SKM-1 (cell line): ENCODE data around the gene IFITM2.

Experiments
- DNase-seq: peaks from one replicate; lab custom pipeline; 2025; ENCODE audit not compliant: unreplicated experiment; lab: John Stamatoyannopoulos, UW

The IFITM2 gene

DNA sequence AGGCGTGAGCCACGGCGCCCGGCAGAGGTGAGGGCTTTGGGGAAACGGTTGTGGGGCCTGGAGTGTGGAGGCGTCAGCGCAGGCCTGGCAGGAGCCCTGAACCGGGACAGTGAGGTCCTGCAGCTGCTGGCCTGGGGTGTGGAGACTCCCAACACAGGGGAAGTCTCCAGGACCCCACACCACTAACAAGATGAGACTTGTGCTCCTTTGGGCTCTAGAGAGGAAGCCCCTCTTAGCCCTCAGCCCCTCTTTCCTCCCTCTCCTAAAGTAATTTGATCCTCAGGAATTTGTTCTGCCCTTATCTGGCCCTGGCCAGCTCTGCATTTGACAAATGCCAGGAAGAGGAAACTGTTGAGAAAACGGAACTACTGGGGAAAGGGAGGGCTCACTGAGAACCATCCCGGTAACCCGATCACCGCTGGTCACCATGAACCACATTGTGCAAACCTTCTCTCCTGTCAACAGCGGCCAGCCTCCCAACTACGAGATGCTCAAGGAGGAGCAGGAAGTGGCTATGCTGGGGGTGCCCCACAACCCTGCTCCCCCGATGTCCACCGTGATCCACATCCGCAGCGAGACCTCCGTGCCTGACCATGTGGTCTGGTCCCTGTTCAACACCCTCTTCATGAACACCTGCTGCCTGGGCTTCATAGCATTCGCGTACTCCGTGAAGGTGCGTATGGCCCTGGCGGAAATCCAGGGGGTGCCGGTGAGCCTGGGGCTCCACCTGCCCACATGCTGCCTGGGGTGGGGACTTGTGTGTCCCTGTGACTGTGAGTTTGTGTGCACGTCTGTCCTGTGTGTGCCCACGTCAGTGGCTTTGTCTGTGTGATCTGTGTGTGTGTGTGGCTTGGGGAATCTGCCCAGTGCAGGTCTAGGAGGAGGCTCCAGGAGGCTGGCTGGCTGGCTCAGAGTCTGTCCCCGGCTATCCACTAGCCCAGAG, at the start of gene IFITM2:
TSS of gene IFITM2 (plus strand) at position 51 of the 943 bp plus-strand sequence. CDS start at position 428, 377 bp downstream.
- DNase-seq: peak; percentile 91

DNA sequence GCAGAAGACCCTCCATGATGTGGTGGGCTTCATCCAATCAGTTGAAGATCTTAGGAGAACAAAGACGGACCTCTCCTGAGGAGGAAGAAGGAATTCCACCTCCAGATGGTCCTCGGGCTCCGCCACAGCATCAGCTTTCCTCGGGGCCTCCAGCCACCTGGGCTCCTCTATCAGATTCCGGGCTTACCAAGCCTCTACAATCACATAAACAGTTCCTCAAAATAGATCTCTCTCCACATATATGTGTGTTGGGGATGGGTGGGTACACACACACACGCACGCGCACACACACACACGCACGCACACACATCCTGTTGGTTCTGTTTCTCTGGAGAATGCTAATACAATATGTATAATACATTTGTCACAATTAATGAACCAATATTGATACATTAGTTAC, 48.2 kb upstream of the IFITM2 start:
- no peak for DNase-seq

DNA sequence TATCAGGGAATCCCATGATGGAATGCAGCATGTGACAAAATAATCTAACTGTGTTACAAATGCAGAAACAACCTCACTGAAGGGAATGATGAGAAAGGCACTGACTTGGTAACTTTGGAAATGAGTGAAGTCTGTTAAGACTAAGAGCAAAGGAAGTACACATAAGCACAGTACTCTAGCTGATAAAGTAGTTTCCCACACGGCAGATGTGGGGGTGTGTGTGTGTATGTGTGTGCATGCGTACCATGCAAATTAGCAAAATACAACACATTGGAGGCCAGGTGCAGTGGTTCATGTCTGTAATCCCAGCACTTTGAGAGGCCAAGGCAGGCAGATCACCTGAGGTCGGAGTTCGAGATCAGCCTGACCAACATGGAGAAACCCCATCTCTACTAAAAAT, 46.0 kb upstream of the IFITM2 start:
- no peak for DNase-seq

DNA sequence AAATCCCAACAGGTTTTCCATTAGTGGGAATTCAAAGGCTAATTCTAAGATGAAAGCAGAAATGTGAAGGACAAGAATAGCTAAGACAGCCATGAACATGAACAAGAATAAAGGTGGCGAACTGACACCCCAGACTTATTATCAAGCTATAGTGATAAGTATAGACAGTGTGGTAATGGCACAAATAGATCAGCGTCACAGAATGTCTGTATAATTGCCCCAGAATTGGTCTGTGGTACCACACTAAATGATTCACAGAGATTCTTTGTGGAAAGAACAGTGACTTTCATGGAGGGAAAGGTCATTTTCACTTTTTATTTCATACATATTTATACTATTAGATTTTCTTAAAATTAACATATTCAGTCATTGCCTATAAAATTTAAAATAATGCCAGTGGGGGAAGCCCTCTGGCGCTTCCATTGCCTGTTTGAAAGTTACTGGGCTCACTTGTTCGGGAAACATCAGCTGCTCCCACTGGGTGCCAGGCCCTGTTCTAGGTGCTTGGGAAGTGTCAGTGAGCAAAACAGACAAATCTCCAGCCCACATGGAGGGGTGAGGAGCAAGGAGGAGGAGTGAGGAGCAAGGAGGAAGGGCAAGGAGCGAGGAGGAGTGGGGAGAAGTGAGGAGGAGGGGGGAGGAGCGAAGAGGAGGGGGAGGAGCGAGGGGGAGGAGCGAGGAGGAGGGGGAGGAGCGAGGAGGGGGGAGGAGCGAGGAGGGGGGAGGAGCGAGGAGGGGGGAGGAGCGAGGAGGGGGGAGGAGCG, 40.8 kb upstream of the IFITM2 start:
- DNase-seq: peak; percentile 61

DNA sequence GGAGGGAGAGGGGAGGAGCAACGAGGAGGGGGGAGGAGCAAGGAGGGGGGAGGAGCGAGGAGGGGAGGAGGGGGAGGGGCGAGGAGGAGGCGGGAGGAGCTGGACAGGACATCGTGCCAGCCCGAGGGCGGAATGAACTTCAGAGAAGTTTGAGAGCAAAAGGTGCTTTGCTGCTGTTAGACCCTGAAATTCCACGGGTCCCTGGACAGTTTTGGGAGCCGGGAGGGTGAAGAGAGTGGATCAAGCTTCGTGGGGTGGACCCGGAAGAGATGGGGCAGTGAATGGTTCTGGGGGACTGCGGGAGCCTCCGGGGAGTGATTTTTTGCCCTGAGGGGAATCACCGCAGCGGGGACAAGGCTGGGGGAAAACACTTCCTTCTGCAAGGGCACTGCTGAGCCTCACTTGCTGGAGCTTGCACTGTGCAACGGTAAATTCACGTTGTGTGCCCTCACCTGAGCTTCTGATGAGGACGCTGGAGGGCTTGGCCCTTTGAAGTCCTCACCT, 40.1 kb upstream of the IFITM2 start:
- DNase-seq: peak; percentile 37

DNA sequence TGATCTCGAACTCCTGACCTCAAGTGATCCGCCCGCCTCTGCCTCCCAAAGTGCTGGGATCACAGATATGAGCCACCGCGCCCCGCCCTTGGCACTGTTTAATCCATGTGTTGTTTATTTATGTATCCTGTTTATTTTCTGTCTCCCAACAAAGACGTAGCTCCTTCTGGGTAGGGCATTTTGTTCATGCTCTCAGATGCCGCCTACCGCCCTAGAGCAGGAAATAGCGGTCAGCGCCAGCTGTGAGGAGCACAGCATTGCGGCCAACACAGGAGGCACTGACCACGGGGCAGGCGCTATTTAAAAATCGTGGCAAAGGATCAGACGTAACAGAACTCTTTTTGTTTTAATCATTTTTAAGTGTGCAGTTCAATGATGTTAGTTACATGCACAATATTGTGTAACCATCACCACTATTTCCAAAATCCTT, 38.9 kb upstream of the IFITM2 start:
- peak; percentile 78 for DNase-seq

DNA sequence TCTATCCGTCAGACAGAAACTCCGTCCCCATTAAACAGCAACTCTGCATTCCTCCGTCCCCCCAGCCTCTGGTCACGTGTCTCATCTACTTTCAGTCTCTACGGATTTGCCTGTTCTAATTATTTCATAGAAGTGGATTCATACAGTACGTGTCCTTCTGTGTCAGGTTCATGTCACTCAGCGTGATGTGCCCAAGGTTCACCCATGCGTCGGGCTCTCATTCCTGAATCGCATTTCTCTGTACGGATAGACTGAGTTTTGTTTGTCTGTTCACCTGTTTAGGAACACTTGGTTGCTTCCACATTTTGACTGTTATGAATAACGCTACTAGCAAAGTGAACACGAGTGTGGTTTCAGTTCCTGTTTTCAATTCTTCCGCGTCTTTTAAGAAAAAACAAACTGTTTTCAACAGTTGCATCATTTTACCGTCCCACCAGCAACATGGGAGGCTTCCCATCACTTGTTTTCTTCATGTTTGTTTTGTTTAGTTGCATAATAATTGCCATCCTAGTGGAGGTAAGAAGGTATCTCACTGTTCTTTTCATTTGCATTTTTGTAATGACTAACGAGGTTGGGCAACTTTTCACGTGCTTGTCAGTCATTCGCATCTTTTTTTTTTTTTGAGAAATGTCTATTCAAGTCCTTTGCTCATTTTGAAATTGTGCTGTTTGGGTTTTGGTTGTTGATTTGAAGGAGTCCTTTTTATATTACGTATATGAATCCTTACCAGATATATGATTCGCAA, 38.3 kb upstream of the IFITM2 start:
- peak; percentile 82 for DNase-seq

DNA sequence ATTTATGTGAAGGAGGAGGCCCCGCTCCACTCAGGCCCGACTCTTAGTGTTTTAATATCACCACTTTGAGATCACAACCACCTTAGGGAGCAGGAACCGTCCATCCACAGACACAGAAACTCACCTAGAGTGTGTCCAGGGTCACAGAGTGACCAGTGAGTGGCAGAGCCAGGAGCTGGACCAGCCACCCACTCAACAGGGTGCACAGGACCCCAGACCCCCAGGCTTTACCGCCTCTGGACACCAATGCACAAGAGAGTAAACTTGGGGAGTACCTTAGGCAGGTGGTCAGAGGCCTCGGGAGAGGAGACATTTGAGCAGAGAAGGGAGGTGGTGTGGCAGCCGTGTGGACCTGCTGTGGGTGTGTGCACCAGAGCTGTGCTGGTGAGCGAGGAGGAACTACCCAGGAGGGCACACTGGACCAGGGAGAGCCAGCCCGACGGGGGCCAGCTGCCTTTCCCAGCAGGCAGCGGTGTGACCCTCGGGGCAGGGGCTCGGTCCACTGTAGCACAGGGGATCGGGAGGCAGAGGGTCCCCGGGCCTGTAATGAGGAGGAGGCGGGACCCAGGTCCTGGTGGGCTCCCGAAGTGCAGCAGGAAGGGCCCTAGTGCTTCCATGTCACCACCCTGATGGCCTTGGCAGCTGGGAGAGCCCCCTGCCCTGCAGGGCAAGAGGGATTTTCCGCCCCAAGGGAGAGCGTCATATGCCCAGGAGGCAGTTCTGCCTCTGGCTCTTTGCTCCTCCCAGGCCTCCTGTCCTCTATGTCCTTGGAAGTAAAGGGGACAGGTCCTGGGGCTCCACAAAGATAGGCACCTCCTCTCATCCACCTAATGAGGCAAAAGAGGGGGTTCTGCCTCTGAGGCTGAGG, 36.9 kb upstream of the IFITM2 start:
- DNase-seq: no peak

DNA sequence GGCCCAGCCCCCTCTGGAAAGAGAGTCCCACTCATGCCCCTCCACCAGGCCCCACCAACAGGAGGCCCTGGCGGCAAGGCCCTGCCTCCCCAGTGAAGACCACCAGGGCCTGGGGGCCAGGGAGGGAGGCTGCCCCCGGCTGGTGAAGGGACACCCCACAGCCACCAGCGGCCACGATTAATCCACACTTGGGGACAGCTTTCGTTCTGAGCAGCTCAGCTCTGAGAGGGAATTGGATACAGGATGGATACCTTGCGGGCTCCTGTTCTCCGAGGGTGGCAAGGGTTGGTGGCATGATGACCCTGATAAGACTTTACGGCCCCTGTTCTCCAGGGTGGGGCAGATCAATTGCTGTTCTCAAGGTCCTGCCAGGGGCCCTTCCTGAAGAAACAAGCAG, 36.3 kb upstream of the IFITM2 start:
- DNase-seq: no peak

DNA sequence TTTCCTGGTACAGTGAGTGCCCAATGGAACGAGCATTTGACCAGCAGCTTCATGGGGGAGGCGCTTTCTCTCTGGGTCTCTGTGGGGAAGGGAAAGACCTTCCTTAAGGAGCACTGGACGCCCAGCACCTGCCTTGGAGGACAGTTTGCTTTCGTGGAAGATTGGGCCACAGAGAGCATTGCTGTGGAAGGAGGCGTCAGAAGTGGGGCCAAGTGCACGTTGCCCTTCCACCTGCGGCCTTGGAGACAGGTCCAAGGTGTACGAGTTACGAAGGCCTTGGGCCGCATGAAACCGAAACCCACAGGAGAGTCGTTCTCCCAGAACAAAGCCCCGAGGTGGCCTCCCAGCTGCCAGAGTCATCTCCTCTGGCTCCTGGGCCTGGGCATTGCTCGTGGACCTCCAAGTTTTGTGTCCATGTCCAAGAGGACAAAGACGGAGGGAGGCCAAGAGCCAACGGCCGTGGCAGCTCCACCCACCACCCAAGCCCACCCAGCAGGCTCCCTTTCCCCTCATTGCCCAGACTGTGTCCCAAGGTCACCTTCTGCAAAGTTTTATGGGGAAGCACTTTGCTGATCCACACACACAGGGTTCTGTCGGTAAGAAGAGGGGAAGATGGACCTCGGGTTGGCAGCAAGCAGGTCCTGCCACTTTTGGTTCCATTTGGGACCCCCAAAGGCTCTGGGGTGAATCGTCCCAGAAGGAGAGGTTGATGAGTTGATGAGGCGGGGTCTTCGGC, 35.3 kb upstream of the IFITM2 start:
- DNase-seq: no peak

DNA sequence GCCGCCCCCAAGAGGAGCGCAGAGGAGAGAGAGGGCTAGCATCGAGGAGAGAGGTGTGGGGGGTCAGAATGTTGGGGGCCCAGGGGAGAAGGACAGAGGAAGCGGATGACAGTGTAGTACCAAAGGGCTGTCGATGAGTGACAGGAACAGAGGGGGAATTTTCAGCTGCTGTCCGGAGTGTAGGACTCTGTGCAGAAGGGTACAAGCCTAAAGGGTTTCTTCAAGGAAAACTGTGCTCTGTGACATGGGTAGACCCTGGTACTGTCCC, 34.8 kb upstream of the IFITM2 start:
- DNase-seq: no peak

DNA sequence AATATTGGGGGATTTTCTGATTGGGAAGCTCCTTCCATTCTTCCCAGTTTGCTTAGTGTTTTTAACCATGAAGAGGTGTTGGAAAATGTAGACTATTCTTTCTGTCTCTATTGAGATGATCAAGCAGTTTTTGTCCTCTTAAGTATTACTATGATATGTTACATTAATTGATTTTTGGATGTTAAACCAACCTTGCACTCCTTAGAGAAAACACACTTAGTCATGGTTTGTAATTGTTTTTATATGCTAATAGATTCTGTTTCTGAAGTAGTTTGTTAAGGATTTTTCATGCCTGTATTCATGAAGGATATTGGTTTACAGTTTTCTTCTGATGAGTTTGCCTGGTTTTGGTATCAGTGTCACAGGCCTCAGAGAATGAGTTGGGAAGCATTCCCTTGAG, 31.4 kb upstream of the IFITM2 start:
- DNase-seq: no peak

DNA sequence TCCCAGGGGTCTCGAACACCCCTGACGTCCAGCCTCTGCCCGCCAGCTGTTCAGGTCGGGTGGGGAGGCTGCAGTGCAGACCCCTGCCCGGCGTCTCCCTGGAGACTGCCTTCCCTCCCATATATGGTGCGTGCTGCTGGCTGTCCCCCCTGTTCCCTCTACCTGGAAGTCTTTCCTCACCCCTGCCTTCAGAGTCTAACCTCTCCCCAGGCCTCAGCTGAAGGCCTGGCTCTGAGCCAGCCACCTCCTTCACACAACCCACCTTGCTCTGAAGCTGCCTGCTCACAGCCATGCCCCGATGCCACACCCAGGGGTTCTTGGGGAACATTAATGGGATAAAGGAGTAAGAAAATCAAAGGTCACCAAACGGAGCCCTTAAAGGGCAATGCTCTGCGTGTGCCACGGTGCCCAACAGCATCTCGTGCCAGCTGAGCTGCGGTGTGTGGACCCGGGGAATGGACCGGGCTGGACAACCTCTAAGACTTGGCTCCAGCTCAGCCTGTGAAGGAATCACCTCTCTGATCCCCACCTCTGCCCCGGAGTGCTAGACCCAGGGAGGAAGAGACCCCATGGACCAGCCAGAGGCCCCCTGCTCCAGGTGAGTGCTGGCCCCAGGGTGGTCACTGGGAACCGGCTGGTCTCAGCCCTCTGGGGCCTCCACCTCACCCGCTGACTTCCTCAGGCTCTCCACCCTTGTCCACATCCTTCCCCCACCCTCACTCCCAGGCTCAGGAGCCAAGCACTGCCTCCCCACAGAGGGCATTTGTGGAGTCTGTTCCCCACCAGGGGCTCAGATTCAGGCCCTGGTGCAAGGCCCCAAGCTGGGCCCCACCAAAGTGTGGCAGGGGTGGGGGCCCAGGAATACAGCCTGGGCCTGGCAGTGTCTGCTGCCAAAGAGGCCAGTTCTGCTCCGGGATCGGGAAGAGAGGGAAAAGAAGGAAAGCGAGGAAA, 29.3 kb upstream of the IFITM2 start, which contains the start of gene NLRP6:
TSS of gene NLRP6 (plus strand) at position 407 of the 951 bp plus-strand sequence. CDS start at position 570, 163 bp downstream.
- no peak for DNase-seq

DNA sequence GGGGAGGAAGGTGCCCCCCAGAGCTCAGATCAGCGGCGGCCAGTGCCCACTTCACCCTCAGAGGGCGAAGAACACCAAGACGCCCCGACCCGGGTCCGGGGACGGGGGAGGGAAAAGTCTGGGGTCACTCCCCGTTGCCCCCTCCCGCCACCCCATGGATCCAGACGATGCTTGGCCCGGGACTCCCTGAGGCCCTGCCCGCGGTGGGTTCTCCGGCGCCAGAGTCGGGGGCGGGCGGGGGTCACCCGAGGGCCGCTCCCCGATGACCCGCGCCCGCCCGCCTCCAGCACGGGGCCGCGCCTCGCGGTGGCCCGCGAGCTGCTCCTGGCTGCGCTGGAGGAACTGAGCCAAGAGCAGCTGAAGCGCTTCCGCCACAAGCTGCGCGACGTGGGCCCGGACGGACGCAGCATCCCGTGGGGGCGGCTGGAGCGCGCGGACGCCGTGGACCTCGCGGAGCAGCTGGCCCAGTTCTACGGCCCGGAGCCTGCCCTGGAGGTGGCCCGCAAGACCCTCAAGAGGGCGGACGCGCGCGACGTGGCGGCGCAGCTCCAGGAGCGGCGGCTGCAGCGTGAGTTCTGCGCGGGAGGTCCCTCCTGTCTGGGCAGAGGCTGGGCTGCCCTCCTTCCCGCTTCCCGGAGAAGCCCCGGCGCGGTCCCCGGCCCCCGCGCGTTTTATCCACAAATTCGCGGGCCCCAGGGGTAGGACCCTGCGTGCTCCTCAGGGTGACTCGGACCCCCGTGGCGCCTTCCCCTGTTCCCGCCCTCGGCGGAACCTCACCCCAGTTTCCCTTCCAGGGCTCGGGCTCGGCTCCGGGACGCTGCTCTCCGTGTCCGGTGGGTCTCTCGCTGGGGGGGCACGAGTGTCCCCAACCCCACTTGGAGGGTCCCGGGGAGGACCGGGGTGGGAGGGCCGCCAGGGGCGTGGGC, 28.3 kb upstream of the IFITM2 start:
- no peak for DNase-seq

DNA sequence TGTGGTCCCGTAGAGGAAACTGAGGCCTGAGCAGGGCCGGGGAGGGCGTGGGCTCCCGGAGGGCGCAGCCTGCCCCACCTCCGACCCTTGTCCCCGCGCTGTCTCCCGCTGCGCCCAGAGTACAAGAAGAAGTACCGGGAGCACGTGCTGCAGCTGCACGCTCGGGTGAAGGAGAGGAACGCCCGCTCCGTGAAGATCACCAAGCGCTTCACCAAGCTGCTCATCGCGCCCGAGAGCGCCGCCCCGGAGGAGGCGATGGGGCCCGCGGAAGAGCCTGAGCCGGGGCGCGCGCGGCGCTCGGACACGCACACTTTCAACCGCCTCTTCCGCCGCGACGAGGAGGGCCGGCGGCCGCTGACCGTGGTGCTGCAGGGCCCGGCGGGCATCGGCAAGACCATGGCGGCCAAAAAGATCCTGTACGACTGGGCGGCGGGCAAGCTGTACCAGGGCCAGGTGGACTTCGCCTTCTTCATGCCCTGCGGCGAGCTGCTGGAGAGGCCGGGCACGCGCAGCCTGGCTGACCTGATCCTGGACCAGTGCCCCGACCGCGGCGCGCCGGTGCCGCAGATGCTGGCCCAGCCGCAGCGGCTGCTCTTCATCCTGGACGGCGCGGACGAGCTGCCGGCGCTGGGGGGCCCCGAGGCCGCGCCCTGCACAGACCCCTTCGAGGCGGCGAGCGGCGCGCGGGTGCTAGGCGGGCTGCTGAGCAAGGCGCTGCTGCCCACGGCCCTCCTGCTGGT, 27.5 kb upstream of the IFITM2 start:
- DNase-seq: no peak

DNA sequence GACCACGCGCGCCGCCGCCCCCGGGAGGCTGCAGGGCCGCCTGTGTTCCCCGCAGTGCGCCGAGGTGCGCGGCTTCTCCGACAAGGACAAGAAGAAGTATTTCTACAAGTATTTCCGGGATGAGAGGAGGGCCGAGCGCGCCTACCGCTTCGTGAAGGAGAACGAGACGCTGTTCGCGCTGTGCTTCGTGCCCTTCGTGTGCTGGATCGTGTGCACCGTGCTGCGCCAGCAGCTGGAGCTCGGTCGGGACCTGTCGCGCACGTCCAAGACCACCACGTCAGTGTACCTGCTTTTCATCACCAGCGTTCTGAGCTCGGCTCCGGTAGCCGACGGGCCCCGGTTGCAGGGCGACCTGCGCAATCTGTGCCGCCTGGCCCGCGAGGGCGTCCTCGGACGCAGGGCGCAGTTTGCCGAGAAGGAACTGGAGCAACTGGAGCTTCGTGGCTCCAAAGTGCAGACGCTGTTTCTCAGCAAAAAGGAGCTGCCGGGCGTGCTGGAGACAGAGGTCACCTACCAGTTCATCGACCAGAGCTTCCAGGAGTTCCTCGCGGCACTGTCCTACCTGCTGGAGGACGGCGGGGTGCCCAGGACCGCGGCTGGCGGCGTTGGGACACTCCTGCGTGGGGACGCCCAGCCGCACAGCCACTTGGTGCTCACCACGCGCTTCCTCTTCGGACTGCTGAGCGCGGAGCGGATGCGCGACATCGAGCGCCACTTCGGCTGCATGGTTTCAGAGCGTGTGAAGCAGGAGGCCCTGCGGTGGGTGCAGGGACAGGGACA, 26.7 kb upstream of the IFITM2 start:
- no peak for DNase-seq
